GM10266 (cell line): ENCODE data around the gene NRCAM.

ENCODE experiments used
- DNase-seq: peaks from one replicate; pipeline ENCODE4 v3.0.0; 2012; ENCODE audit errors: extremely low spot score
- CTCF ChIP-seq: IDR thresholded peaks from 2 replicates; pipeline ENCODE4 v1.5.1; 2012; ENCODE audit warnings: mild to moderate bottlenecking, low read depth; ENCODE audit not compliant: control insufficient read depth, insufficient read depth; ENCODE audit errors: missing control alignments

The NRCAM gene

DNA sequence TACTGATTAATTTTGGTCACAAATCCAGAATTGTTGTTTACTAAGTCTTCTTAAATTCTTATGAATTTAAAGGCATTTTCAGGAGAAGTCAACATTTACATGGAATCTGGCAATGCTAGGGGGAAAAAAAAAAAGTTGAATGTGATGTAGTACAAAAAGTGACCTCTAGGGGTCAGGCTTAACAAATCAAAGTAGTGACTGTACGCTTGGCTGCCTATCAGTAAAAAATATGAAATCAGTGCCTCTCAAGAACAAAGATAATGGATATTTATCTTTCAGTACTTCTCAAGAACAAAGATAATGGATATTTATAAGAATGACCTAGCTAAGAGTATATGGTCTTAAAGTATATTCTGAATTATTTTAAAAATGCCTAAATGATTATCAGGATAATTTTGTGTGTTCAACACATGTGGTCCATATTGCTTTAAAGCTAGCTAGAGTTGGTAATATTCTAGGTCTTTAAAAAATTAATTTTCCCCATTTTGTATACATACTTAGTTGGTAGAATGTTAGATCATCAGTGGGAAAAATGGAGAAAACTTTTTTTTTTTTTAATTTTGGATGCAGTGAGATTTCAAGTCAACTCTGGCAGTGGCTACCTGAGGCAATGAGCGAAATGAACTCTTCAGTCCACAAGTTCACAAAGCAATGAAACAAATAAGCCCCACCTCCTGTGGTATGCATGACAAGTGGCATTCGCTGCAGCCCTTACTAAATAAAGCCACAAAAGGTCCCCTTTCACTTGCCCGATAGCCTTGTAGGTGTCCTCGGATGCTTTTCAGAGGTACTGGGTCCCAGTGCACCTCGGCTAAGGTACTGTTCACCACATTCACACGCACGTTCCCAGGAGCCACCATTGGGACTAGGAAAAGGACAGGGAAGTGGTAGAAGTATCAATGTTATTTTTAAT is 274.9 kb downstream of the NRCAM start:
- peak; percentile 41 for DNase-seq
- peak; percentile 60 for TF ChIP-seq CTCF

DNA sequence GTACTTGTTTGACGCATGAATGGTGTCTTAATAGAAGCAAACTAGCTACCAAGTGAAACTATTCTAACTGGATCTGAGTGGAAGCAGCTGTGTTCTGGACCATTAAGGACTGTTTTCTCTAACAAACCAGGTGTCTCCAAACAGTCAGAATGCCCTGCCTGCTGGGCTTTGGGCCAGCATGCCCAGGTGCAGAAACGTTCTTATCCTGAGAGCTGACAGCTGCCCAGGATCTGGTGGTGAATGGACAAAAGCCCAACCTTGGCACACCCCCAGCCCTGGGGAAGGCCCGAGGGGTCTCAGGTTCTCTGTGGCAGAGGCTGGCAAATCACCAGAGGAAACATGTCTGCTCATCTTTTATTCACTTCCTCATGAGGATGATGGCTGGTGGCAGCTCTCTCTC is 277.8 kb downstream of the NRCAM start:
- no peak for DNase-seq
- no peak for TF ChIP-seq CTCF

GRCh38 chr7:108171164-108171563 is 285.1 kb downstream of the NRCAM start:
- no peak for DNase-seq
- TF ChIP-seq CTCF = no peak

GRCh38 chr7:108170251-108170650 is 286.0 kb downstream of the NRCAM start:
- no peak for DNase-seq
- TF ChIP-seq CTCF = no peak

- DNase-seq = no peak
- TF ChIP-seq CTCF = no peak
Observed at GRCh38 chr7:108167460-108167859, 288.8 kb downstream of the NRCAM start.

GRCh38 chr7:108166687-108167086 is 289.5 kb downstream of the NRCAM start:
- no peak for TF ChIP-seq CTCF
- no peak for DNase-seq

GRCh38 chr7:108165723-108166122 is 290.5 kb downstream of the NRCAM start:
- no peak for DNase-seq
- no peak for TF ChIP-seq CTCF
